ENCODE data around the gene PAX5.

PAX5 gene

DNA sequence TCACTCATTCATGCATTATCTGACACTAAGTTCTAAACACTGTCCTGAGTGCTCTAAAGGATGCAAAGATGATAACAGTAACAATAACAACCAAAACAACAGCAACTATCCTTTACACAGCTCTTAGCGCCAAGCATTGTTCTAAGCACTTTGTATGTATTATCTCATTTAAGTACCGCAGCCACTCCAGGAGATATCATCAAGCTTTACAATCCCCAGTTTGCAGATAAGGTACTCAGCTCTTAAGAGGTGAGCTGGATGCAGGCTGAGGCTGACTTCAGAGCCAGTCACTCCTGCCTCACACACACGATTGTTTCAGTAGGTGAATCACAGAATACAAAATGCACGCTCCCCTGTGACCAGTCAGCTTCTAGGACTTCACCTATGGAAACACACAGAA lies 141.8 kb downstream of the PAX5 start:
- in situ Hi-C loops (cut with MboI; ENCODE audit: low pct_unique_long_range_greater_than_20kb, low sequenced_read_pairs, unreplicated experiment): no loop called here
- TF ChIP-seq, protein P1, sequence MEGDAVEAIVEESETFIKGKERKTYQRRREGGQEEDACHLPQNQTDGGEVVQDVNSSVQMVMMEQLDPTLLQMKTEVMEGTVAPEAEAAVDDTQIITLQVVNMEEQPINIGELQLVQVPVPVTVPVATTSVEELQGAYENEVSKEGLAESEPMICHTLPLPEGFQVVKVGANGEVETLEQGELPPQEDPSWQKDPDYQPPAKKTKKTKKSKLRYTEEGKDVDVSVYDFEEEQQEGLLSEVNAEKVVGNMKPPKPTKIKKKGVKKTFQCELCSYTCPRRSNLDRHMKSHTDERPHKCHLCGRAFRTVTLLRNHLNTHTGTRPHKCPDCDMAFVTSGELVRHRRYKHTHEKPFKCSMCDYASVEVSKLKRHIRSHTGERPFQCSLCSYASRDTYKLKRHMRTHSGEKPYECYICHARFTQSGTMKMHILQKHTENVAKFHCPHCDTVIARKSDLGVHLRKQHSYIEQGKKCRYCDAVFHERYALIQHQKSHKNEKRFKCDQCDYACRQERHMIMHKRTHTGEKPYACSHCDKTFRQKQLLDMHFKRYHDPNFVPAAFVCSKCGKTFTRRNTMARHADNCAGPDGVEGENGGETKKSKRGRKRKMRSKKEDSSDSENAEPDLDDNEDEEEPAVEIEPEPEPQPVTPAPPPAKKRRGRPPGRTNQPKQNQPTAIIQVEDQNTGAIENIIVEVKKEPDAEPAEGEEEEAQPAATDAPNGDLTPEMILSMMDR (IDR thresholded peaks at IDR 0.05; ENCODE audit: extremely low read depth, insufficient read depth, missing control alignments): no peak

DNA sequence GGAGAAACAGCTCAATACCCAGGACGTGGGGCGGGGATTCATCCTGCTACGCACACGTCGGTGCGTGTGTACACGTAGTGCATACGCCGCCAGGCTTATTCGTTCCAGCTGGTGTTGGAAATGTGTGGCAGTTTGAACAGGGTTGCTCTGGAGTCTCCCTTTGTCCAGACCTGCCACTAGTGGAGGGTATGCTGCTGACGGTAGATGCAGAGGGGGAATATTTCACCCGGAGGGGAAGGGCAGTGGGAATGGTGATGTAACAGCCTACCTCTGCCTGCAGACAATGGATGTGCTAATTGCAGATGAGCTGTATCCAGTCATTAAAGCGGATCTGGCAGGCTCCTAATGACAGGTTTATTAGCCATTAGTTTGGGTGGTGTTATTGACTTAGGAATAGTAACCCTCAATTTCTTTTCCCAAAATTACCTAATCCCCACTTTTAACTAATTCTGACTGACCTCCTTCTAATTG lies 142.7 kb downstream of the PAX5 start:
- TF ChIP-seq, protein P1 (IDR thresholded peaks at IDR 0.05; ENCODE audit: extremely low read depth, insufficient read depth, missing control alignments): no peak
- DNase-seq (ENCODE audit: low spot score): no peak
- in situ Hi-C loops (cut with MboI; ENCODE audit: low pct_unique_long_range_greater_than_20kb, low sequenced_read_pairs, unreplicated experiment): no loop called here

More for the DNA sequence above, 141.8 kb downstream of the PAX5 start:
- DNase-seq (ENCODE audit: low spot score): no peak

DNA sequence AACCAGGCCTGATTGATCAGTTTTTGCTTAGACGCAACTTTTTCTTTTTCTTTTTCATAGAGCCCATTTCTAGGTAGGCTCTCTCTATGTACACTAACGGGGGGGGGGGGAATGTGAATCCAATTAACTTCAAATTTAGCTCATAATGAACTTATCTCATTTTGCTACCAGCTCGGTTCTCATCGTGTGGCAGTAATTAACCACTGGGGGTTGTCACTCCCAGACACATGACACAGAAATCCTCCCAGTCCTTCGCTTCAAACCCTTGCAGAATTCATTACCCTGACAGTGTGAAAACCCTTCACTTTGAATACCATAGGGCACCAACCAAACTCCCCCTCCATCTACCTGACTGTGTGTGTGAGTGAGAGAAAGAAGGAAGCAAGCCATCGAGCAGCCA lies 144.2 kb downstream of the PAX5 start:
- DNase-seq (ENCODE audit: low spot score): no peak
- TF ChIP-seq, protein P1 (IDR thresholded peaks at IDR 0.05; ENCODE audit: extremely low read depth, insufficient read depth, missing control alignments): no peak
- in situ Hi-C loops (cut with MboI; ENCODE audit: low pct_unique_long_range_greater_than_20kb, low sequenced_read_pairs, unreplicated experiment): no loop called here

DNA sequence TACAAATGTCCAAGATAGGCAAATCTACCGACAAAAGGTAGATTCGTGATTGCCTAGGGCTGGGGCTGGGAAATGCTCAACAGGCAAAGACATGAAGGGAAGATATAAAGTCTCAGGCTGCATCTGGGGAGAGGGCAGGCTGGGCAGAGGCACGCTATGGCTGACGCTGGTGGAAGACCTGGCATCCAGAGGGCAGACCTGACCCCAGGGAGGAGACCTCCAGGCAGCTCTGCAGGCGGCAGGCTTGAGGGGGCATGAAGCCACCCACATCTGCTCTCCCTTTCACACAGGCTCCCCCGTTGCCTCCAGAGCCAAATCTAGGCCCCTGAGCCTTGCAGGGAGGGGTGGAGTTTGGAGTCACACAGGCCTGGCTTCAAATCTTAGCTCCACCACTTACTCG lies 145.5 kb downstream of the PAX5 start:
- no peak for DNase-seq (ENCODE audit: low spot score)
- TF ChIP-seq, protein P1 (IDR thresholded peaks at IDR 0.05; ENCODE audit: extremely low read depth, insufficient read depth, missing control alignments): no peak
- in situ Hi-C loops (cut with MboI; ENCODE audit: low pct_unique_long_range_greater_than_20kb, low sequenced_read_pairs, unreplicated experiment): no loop called here

DNA sequence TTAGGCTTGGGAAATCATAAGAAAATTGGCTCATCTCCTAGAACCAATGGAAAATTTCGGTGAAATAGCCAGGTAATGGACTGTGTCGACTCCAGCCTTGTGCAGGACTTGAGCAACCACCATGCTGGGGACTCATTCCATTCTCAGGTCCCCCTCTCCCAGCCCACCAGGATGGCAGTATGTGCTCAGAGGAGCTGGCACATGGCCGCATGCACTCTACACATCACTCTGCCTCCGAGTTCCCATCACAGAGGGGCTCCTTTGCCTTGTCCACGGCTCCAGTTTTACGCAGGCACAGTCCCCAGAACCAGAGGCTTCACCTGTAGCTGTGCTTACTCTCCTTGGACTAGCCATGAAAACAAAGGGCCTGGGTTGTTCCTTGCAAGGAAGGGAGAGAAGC lies 149.3 kb downstream of the PAX5 start:
- in situ Hi-C loops (cut with MboI; ENCODE audit: low pct_unique_long_range_greater_than_20kb, low sequenced_read_pairs, unreplicated experiment): no loop called here
- TF ChIP-seq, protein P1 (IDR thresholded peaks at IDR 0.05; ENCODE audit: extremely low read depth, insufficient read depth, missing control alignments): no peak
- DNase-seq (ENCODE audit: low spot score): no peak

DNA sequence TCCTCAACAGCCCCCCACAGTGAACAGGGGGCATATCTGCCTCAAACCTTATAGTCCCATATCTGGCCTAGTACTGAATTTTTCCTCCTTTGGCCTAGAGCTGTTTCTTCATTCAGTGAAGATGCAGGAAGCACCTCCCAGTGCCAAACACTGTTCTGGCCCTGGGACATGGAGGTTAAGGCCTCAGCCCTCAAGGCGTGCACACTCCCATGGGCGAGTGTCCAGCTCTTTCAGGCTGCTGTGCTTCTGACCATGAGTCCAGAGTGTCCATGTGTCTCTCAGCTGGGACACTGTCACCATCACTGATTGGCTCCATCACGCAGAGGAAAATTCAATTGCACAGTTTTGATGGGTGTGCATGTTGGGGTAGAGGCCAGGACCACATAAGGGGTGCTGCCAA lies 151.5 kb downstream of the PAX5 start:
- no peak for DNase-seq (ENCODE audit: low spot score)
- in situ Hi-C loops (cut with MboI; ENCODE audit: low pct_unique_long_range_greater_than_20kb, low sequenced_read_pairs, unreplicated experiment): no loop called here
- TF ChIP-seq, protein P1 (IDR thresholded peaks at IDR 0.05; ENCODE audit: extremely low read depth, insufficient read depth, missing control alignments): no peak

All from GM13977 (cell line).